Activated CD4-positive, alpha-beta memory T cell treated with anti-CD3 and anti-CD28 coated beads for 36 hours (primary cell): ENCODE measurements around the gene KXD1. TPM values are rescaled to one million over a fixed set of nuclear protein-coding genes. Genes with fewer than 3 reads are reported as not detected.

Experiments used
- CTCF ChIA-PET: fragments of 350-600 bp; sonication (Branson Sonifier 250); formaldehyde crosslinking; loops from one replicate; lab custom pipeline; 2021; ENCODE audit warnings: antibody characterized with exemption, inconsistent platforms; lab: Charles Lee
- POLR2A ChIA-PET: fragments of 350-600 bp; sonication (Branson Sonifier 250); formaldehyde crosslinking; loops from one replicate; lab custom pipeline; 2021; ENCODE audit warnings: antibody characterized with exemption; lab: Charles Lee
- DNase-seq: peaks from one replicate; pipeline ENCODE4 v3.0.0-alpha.2; 2020
- H3K27ac Mint-ChIP-seq: one replicate; pipeline ENCODE4 v1.8.0; 2021; ENCODE audit warnings: mixed read lengths
- H3K27me3 Mint-ChIP-seq: one replicate; pipeline ENCODE4 v1.8.0; 2021; ENCODE audit warnings: mixed read lengths
- H3K36me3 Mint-ChIP-seq: one replicate; pipeline ENCODE4 v1.8.0; 2021; ENCODE audit warnings: mixed read lengths
- H3K4me1 Mint-ChIP-seq: one replicate; pipeline ENCODE4 v1.8.0; 2021; ENCODE audit warnings: low read depth, mixed read lengths
- H3K4me3 Mint-ChIP-seq: one replicate; pipeline ENCODE4 v1.8.0; 2021; ENCODE audit warnings: mild to moderate bottlenecking, mixed read lengths
- H3K9me3 Mint-ChIP-seq: one replicate; pipeline ENCODE4 v1.8.0; 2021; ENCODE audit warnings: mixed read lengths
- intact Hi-C: fragments of 100-400 bp; cut with micrococcal nuclease; formaldehyde crosslinking; loops from one replicate; pipeline ENCODE4 v1.15.1; 2023
- total RNA-seq, 2 experiments: library from RNA; stranded (reverse); gene quantifications; one replicate each; pipeline ENCODE4 v1.2.3, GENCODE V29; 2021

KXD1 gene
- total RNA-seq, 2 experiments from 2014 or later, result 112 to 114 TPM

DNA sequence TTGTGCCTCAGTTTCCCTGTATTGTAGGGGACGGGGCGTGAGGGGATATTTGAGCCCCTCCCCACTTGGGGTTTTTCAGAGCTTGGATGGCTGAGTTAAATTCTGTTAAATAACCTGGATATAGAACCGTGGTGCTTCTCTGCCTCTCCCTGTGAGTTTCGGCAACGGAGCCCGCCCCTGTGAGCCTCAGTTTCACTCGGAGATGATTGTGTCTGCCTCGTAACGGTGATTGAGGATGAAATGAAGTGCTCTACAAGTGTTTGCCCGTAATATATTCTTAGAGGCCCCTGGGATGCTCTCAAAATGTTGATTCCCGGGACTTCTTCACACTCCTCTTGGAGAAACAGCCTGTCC, 509 bp downstream of the KXD1 start:
- H3K27me3 Mint-ChIP-seq, result no peaks in the 10 kb centered on the region
- H3K36me3 Mint-ChIP-seq, result peaks cover 17% of the 10 kb centered on the region
- peak overlapping the region; percentile 94 for H3K27ac Mint-ChIP-seq
- peak overlapping the region; percentile 86 for H3K4me3 Mint-ChIP-seq
- no peaks in the 10 kb centered on the region for H3K9me3 Mint-ChIP-seq
- intact Hi-C loops, result no loop called here
- peaks cover 13% of the 10 kb centered on the region for H3K4me1 Mint-ChIP-seq
- peak; percentile 29 for DNase-seq
- POLR2A ChIA-PET, result interaction anchor here (1.0 to 3.7 kb wide), 7 partner anchors 13 to 362 kb away, joined by 3 to 24 read pairs (median 14); partner anchors contain the start of genes ELL, FKBP8, REX1BD and UBA52
- CTCF ChIA-PET, result interaction anchor here (0.6 to 2.3 kb wide), 11 partner anchors 14 to 170 kb away, joined by 3 to 22 read pairs (median 4); partner anchors contain the start of genes FKBP8, REX1BD and UBA52

DNA sequence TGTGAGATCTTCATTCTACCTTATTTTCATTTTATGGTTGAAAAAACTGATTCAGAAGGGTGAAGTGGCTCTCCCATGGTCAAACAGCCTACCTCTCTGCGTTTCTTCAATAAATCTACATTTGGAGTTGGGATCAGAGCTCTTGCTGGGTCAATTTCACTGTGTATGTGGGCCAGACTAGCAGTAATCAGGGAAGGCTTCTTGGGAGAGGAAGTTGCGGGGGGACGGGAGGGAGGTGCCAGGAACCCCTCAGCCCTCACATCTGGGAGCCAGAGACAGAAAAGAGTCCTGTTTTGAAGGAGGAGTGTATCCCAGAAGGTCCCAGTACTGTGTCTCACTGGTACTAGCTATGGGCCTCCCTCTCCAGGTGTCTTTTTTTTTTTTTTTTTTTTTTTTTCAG, 934 bp downstream of the KXD1 start:
- POLR2A ChIA-PET, result interaction anchor here (1.0 to 3.7 kb wide), 5 partner anchors 13 to 75 kb away, joined by 3 to 24 read pairs (median 17); partner anchors contain the start of genes ELL, FKBP8, REX1BD and UBA52
- H3K4me1 Mint-ChIP-seq, result peaks cover 13% of the 10 kb centered on the region
- CTCF ChIA-PET, result interaction anchor here (0.6 to 2.3 kb wide), 8 partner anchors 13 to 89 kb away, joined by 3 to 22 read pairs (median 5); partner anchors contain the start of genes FKBP8, REX1BD and UBA52
- peaks cover 18% of the 10 kb centered on the region for H3K36me3 Mint-ChIP-seq
- no peaks in the 10 kb centered on the region for H3K9me3 Mint-ChIP-seq
- peak overlapping the region; percentile 94 for H3K27ac Mint-ChIP-seq
- intact Hi-C loops, result no loop called here
- H3K4me3 Mint-ChIP-seq, result peak overlapping the region; percentile 86
- DNase-seq, result no peak
- no peaks in the 10 kb centered on the region for H3K27me3 Mint-ChIP-seq

DNA sequence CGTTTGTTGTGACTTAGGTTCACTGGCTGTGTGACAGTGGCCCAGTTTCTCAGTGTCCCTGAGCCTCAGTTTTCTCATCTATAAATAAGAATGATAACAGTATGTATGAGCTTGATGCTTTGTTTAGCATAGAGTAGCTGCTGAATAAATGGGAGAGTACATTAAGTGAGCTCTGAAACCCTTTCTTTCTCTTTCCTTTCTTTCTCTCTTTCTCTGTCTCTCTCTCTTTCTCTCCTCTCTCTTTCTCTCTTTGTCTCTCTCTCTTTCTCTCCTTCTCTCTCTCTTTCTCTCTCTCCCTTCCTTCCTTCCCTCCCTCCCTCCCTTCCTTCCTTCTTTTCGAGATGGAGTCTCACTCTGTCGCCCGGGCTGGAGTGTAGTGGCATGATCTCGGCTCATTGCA, 2.0 kb downstream of the KXD1 start:
- no peak for DNase-seq
- POLR2A ChIA-PET, result interaction anchor here (1.0 kb wide), 1 partner anchor 12 kb away, joined by 4 read pairs; the partner anchor contains the start of gene UBA52

DNA sequence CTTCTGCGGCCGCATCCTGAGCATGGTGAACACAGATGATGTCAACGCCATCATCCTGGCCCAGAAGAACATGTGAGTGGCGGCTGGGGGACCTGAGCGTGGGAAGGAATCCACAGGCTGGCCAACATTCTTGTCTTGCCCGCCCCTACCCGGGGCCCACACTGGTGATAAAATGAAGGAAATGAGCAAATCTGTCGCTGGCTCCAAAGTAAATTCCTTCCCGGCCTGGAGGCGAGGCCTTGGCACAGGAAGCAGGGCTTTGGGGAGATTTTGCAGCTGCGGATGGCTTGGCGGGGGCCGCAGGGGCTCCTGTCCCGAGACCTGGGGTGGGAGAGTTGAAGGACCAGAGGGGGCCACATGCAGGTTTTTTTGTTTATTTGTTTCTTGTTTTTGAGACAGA, 4.4 kb downstream of the KXD1 start:
- CTCF ChIA-PET, result interaction anchor here (0.6 to 1.2 kb wide), 2 partner anchors 10 to 45 kb away, joined by 3 to 4 read pairs; partner anchors contain the start of gene UBA52
- Mint-ChIP-seq H3K36me3 (peaks cover 35% of the 10 kb centered on the region), H3K9me3 (no peaks in the 10 kb centered on the region)

More for the DNA sequence above, 2.0 kb downstream of the KXD1 start:
- peaks cover 25% of the 10 kb centered on the region for H3K36me3 Mint-ChIP-seq
- CTCF ChIA-PET, result interaction anchor here (2.3 kb wide), 1 partner anchor 39 kb away, joined by 16 read pairs; no protein-coding TSS in a partner anchor
- H3K9me3 Mint-ChIP-seq, result no peaks in the 10 kb centered on the region
- H3K4me3 Mint-ChIP-seq, result peak overlapping the region; percentile 86
- H3K27me3 Mint-ChIP-seq, result no peaks in the 10 kb centered on the region
- intact Hi-C loops, result no loop called here
- H3K27ac Mint-ChIP-seq, result peak overlapping the region; percentile 49
- peaks cover 13% of the 10 kb centered on the region for H3K4me1 Mint-ChIP-seq

DNA sequence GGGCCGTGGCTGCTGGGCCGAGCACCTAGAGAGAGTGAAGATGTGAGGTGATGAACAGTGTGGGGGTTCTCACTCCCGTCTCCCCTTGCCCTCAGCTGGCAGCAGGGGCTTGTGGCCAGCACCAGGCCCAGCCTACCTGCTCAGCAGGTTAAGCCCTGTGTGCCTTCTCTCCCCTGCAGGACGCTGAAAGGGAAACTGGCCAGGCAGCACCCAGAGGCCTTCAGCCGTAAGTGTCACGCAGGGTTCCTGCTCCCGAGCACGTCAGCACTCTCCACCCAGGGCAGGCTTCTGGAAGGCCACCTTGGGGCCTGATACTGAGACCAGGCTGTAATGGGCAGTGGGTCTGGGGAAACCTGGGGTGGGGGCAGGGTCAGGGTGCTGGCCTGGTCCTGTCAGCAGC, 9.3 kb downstream of the KXD1 start:
- H3K9me3 Mint-ChIP-seq, result no peaks in the 10 kb centered on the region
- peaks cover 3% of the 10 kb centered on the region for H3K4me1 Mint-ChIP-seq
- no peaks in the 10 kb centered on the region for H3K27me3 Mint-ChIP-seq
- intact Hi-C loops, result no loop called here
- CTCF ChIA-PET, result no interaction called here
- DNase-seq, result no peak
- H3K27ac Mint-ChIP-seq, result no peak overlapping the region
- no peak overlapping the region for H3K4me3 Mint-ChIP-seq
- H3K36me3 Mint-ChIP-seq, result peaks cover 46% of the 10 kb centered on the region
- POLR2A ChIA-PET, result interaction anchor here (0.5 kb wide), 1 partner anchor 380 kb away, joined by 3 read pairs; no protein-coding TSS in a partner anchor

More for the DNA sequence above, 4.4 kb downstream of the KXD1 start:
- no peak for DNase-seq
- no peaks in the 10 kb centered on the region for H3K27me3 Mint-ChIP-seq
- POLR2A ChIA-PET, result no interaction called here
- H3K4me1 Mint-ChIP-seq, result peaks cover 13% of the 10 kb centered on the region
- H3K4me3 Mint-ChIP-seq, result no peak overlapping the region
- H3K27ac Mint-ChIP-seq, result no peak overlapping the region
- intact Hi-C loops, result no loop called here

DNA sequence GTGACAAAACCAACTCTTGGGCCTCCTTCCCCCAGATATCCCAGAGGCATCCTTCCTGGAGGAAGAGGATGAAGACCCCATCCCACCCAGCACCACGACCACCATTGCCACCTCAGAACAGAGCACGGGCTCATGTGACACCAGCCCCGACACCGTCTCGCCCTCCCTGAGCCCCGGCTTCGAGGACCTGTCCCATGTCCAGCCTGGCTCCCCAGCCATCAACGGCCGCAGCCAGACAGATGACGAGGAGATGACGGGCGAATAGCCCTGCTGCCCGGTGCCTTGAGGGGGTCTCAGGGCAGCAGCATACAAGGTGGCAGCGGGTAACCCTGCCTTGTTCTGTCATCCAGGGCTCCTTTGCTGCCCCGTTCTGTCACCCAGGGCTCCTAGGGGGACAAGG, 10.7 kb downstream of the KXD1 start:
- H3K36me3 Mint-ChIP-seq, result peaks cover 51% of the 10 kb centered on the region
- intact Hi-C loops, result no loop called here
- H3K9me3 Mint-ChIP-seq, result no peaks in the 10 kb centered on the region
- CTCF ChIA-PET, result no interaction called here
- H3K27me3 Mint-ChIP-seq, result no peaks in the 10 kb centered on the region
- H3K27ac Mint-ChIP-seq, result no peak overlapping the region
- DNase-seq, result no peak
- H3K4me1 Mint-ChIP-seq, result peaks cover 13% of the 10 kb centered on the region
- H3K4me3 Mint-ChIP-seq, result no peak overlapping the region
- POLR2A ChIA-PET, result interaction anchor here (0.7 kb wide), 1 partner anchor 11 kb away, joined by 3 read pairs; the partner anchor contains the start of gene KXD1

DNA sequence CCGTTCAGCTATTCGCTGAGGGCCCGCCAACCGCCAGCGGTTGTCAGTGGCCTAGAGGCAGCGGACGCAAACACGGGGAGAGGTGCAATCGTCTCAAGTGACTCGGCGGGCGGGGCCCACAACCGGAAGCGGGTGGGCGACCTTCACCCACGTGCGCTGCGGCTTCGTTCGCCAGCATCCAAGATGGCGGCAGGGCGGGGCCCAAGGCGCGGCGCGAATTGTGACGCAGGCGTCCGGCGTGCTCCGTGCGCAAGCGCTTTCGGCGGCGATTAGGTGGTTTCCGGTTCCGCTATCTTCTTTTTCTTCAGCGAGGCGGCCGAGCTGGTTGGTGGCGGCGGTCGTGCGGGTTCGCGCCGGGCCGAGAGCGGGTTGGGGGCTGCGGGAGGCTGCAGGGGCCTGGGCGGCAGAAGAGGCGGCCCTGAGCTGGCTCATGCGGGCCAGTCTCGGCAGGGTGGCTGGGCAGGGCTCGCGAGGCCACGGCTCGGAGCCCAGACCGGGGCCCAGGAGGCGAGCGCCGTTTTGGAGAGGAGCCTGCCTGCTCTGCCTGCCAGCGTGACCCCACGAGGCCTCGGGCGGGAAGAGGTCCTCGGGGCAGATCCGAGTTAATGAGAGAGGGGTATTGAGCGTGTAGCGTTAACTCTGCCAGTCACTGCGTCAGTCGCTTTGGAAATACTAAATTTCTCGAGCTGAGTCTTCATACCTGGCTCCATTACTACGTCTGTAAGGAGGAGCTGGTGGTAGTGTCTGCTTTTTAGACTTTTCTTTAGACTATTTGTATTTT, 14.1 kb downstream of the KXD1 start, which contains the start of gene UBA52:
Gene UBA52 (plus strand): TSS at position 294 of the 781 bp plus-strand sequence. CDS start 1,444 bp downstream, outside the sequence.
- peak; percentile 99 for DNase-seq
- ChIA-PET POLR2A (interaction anchor here (0.8 to 4.3 kb wide), 9 partner anchors 12 to 348 kb away, joined by 3 to 28 read pairs (median 6); partner anchors contain the start of genes COPE, DDX49, ELL and FKBP8), CTCF (interaction anchor here (0.7 to 3.6 kb wide), 15 partner anchors 9 to 348 kb away, joined by 3 to 46 read pairs (median 5); partner anchors contain the start of genes COPE, DDX49, ELL and REX1BD)
- peaks cover 54% of the 10 kb centered on the region for H3K36me3 Mint-ChIP-seq
- intact Hi-C loops, result loop anchor here (1.0 to 2.0 kb wide), 6 partner anchors 14 to 348 kb away; partner anchors contain the start of genes COPE, DDX49, ELL and KXD1
- peak within 1 kb of the TSS; percentile 91 for H3K4me3 Mint-ChIP-seq
- H3K27me3 Mint-ChIP-seq, result no peaks in the 10 kb centered on the region
- peak within 1 kb of the TSS; percentile 92 for H3K27ac Mint-ChIP-seq
- H3K4me1 Mint-ChIP-seq, result peaks cover 23% of the 10 kb centered on the region
- no peaks in the 10 kb centered on the region for H3K9me3 Mint-ChIP-seq

DNA sequence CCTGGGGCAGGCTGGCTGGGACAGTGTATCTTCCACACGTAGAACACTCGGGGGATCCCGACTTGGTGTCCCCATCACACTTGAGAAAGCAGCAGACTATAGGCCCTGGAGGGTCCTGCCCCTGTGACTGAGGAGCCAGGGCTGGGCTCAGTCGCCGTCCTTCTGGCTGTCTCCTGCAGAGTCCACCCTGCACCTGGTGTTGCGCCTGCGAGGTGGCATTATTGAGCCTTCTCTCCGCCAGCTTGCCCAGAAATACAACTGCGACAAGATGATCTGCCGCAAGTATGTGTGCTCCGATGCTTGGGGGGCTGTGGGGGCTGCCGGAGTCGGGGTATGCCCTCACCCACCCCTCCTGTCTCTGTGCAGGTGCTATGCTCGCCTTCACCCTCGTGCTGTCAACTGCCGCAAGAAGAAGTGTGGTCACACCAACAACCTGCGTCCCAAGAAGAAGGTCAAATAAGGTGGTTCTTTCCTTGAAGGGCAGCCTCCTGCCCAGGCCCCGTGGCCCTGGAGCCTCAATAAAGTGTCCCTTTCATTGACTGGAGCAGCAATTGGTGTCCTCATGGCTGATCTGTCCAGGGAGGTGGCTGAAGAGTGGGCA, 17.1 kb downstream of the KXD1 start:
- Mint-ChIP-seq H3K27me3 (no peaks in the 10 kb centered on the region), H3K36me3 (peaks cover 45% of the 10 kb centered on the region), H3K9me3 (no peaks in the 10 kb centered on the region), H3K4me1 (peaks cover 23% of the 10 kb centered on the region), H3K4me3 (no peak overlapping the region), H3K27ac (no peak overlapping the region)
- ChIA-PET POLR2A (no interaction called here), CTCF (no interaction called here)
- no peak for DNase-seq
- intact Hi-C loops, result no loop called here

DNA sequence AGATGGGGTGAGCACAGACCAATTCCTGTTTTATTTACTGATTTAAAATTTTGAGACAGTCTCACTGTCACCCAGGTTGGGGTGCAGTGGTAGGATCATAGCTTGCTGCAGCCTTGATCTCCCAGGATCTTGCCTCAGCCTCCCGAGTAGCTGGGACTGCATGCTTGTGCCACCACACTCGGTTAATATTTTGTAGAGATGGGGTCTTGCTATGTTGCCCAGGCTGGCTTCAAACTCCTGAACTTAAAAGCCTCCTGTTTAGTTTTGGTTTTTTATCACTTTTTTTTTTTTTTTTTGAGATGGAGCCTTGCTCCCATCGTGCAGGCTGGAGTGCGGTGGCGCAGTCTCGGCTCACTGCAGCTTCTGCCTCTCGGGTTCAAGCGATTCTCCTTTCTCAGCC, 18.7 kb downstream of the KXD1 start:
- CTCF ChIA-PET, result interaction anchor here (2.6 kb wide), 1 partner anchor 13 kb away, joined by 9 read pairs; no protein-coding TSS in a partner anchor
- intact Hi-C loops, result no loop called here
- POLR2A ChIA-PET, result no interaction called here

DNA sequence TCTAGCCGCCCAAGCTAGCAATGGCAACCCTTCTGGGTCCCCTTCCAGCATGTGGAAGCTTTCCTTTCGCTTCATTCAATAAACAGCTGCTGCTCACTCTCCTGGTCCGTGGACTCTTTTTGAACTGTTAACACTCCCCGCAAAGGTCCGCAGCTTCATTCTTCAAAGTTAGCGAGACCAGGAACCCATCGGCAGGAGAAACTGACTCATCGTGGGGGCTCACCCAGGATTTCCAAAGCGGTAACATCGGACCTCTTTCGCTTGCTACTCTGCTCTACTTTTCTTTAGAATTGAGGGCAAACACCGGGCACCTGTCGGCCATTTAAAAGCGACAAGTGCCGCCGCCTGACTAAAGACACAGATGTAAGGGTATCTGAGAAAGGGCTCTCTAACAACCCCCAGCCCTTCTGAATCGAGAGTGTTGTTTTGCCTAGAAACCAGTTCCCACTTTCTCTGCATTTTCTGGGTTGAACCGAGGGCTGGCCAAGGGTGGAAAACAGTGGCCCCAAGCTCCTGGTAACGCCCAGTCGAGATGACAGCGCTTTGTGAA, 19.8 kb downstream of the KXD1 start:
- no peak for DNase-seq
- Mint-ChIP-seq H3K27me3 (no peaks in the 10 kb centered on the region), H3K36me3 (peaks cover 38% of the 10 kb centered on the region), H3K4me3 (no peak overlapping the region), H3K27ac (no peak overlapping the region), H3K9me3 (no peaks in the 10 kb centered on the region), H3K4me1 (peaks cover 18% of the 10 kb centered on the region)
- intact Hi-C loops, result no loop called here
- ChIA-PET CTCF (interaction anchor here (1.1 to 2.6 kb wide), 2 partner anchors 10 to 12 kb away, joined by 3 to 9 read pairs; no protein-coding TSS in a partner anchor), POLR2A (no interaction called here)

More for the DNA sequence above, 18.7 kb downstream of the KXD1 start:
- Mint-ChIP-seq H3K4me1 (peaks cover 20% of the 10 kb centered on the region), H3K27ac (no peak overlapping the region), H3K4me3 (no peak overlapping the region), H3K27me3 (no peaks in the 10 kb centered on the region), H3K9me3 (no peaks in the 10 kb centered on the region), H3K36me3 (peaks cover 42% of the 10 kb centered on the region)
- DNase-seq, result no peak

DNA sequence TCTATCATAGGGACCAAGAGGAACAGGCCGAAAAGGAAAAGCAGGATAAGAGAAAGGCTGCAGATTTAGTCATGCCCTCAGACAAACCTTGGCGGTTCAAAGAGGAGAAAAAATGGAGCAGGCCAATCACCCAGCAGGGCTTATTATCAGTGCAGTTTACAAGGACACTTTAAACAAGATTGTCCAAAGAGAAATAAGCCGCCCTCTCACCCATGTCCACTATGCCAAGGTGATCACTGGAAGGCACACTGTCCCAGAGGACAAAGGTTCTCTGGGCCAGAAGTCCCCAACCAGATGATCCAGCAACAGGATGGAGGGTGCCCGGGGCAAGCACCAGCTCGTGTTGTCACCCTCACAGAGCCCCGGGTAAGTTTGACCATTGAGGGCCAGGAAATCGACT, 22.6 kb downstream of the KXD1 start:
- no peaks in the 10 kb centered on the region for H3K27me3 Mint-ChIP-seq
- H3K4me1 Mint-ChIP-seq, result peaks cover 1% of the 10 kb centered on the region
- intact Hi-C loops, result no loop called here
- no peak overlapping the region for H3K4me3 Mint-ChIP-seq
- H3K9me3 Mint-ChIP-seq, result no peaks in the 10 kb centered on the region
- H3K36me3 Mint-ChIP-seq, result peaks cover 13% of the 10 kb centered on the region
- no peak for DNase-seq
- ChIA-PET POLR2A (interaction anchor here (1.3 kb wide), 1 partner anchor 9 kb away, joined by 3 read pairs; the partner anchor contains the start of gene REX1BD), CTCF (interaction anchor here (2.0 kb wide), 1 partner anchor 9 kb away, joined by 8 read pairs; the partner anchor contains the start of gene REX1BD)
- H3K27ac Mint-ChIP-seq, result no peak overlapping the region
